Kidney (tissue), 14 donors: Measurements from ENCODE around the gene GSN. TPM values are rescaled to one million over a fixed set of nuclear protein-coding genes. Genes with fewer than 3 reads are reported as not detected.

Experiments used
- DNase-seq, 5 donors: peaks; one replicate each; pipeline ENCODE4 v3.0.0-alpha.2; 2013 to 2020
- FAIRE-seq: peaks from 2 replicates; lab custom pipeline; 2012; peaks lifted over from hg19 to GRCh38; lab: Jason Lieb, UNC
- H3K27ac ChIP-seq, 2 donors: one replicate each; pipeline ENCODE4 v1.7.0; 2013; ENCODE audit warnings: low read depth in 2 of 2, low read length in 2 of 2, inconsistent platforms in 1 of 2
- H3K27me3 ChIP-seq: one replicate; pipeline ENCODE4 v1.7.1; 2013; ENCODE audit warnings: low read length, inconsistent platforms; ENCODE audit not compliant: control insufficient read depth, insufficient read depth
- H3K36me3 ChIP-seq, 3 donors: one replicate each; pipeline versions ENCODE4 v1.7.0 to v1.7.1; 2013; ENCODE audit warnings: low read length in 3 of 3, control low read depth in 1 of 3, inconsistent platforms in 1 of 3; ENCODE audit not compliant: insufficient read depth in 3 of 3, control insufficient read depth in 2 of 3
- H3K4me1 ChIP-seq, 3 donors: one replicate each; pipeline versions ENCODE4 v1.7.0 to v1.7.1; 2013; ENCODE audit warnings: low read length in 3 of 3, inconsistent platforms in 1 of 3, low read depth in 1 of 3; ENCODE audit not compliant: control insufficient read depth in 2 of 3, insufficient read depth in 2 of 3
- H3K4me3 ChIP-seq, 3 donors: one replicate each; pipeline versions ENCODE4 v1.7.0 to v1.8.1; 2013; ENCODE audit warnings: low read length in 3 of 3, control low read depth in 1 of 3, inconsistent platforms in 1 of 3
- H3K9ac ChIP-seq, 3 donors: one replicate each; pipeline versions ENCODE4 v1.7.0 to v1.7.1; 2013; ENCODE audit warnings: low read length in 3 of 3, control low read depth in 1 of 3, inconsistent platforms in 1 of 3
- H3K9me3 ChIP-seq, 3 donors: one replicate each; pipeline versions ENCODE4 v1.7.0 to v1.7.1; 2013; ENCODE audit warnings: low read length in 3 of 3, control low read depth in 1 of 3, inconsistent platforms in 1 of 3; ENCODE audit not compliant: control insufficient read depth in 2 of 3, insufficient read depth in 1 of 3
- CTCF ChIP-seq: IDR thresholded peaks from 3 replicates; pipeline ENCODE4 v1.5.1; 2012; ENCODE audit warnings: mild to moderate bottlenecking, moderate library complexity, borderline replicate concordance; ENCODE audit not compliant: insufficient read depth; ENCODE audit errors: extremely low read depth
- intact Hi-C: fragments of 100-400 bp; cut with DNase I; formaldehyde crosslinking; loops from one replicate; pipeline ENCODE4 v1.11.1; 2022
- polyA plus RNA-seq: library from polyadenylated mRNA; stranded (reverse); fragments of 350-450 nt; fragmentation: Illumina TruSeq; extraction: RNeasy Lipid Tissue Mini Kit (QIAGEN cat#74804); gene quantifications from one replicate; pipeline ENCODE4 v1.2.3, GENCODE V29; 2014; ENCODE audit warnings: low read depth, low replicate concordance; ENCODE audit not compliant: insufficient read depth
- total RNA-seq: library from RNA; stranded (reverse); fragmentation: NEBNext Ultra II Directional; extraction: Animal tissue kit (Norgen Biotek cat#: 25700); gene quantifications from one replicate; pipeline ENCODE4 v1.2.1, GENCODE V29; 2021
- donor health status: control.
- donor health status: control.
- donor health status: control.
- donor health status: control.
- donor health status: control.
- donor health status: DM: yes; HTN: yes; CAD: no.
- donor health status: Normal renal cell carcinoma (clear cell type).

GSN gene
- total and polyA plus RNA-seq, 2 donors from 2014 or later, result 235 to 511 TPM

- peak overlapping the region; percentile 81 to 87 for H3K27ac ChIP-seq
- H3K9ac ChIP-seq, result peak overlapping the region in 1 of 3 donors; percentile 12
- H3K4me3 ChIP-seq, result peak overlapping the region in 1 of 3 donors; percentile 51
- intact Hi-C loops, result no loop called here
- H3K9me3 ChIP-seq, result no peaks in the 10 kb centered on the region
- peaks cover 3 to 40% (median 31%) of the 10 kb centered on the region in 3 donors for H3K4me1 ChIP-seq
- no peaks in the 10 kb centered on the region for H3K27me3 ChIP-seq
- FAIRE-seq (no peak), DNase-seq (peak; percentile 19 to 79 (median 66))
- no peak for TF ChIP-seq CTCF
- H3K36me3 ChIP-seq, result peaks cover 0 to 20% (median 13%) of the 10 kb centered on the region in 3 donors
Observed at GRCh38 chr9:121298689-121299466, 30.9 kb downstream of the GSN start.

- FAIRE-seq (no peak), DNase-seq (peak; percentile 33 to 90 (median 66))
- intact Hi-C loops, result no loop called here
- Histone ChIP-seq H3K4me3 (peak overlapping the region; percentile 36 to 65 (median 64)), H3K9ac (peak overlapping the region; percentile 2 to 85 (median 76)), H3K27ac (peak overlapping the region; percentile 81 to 87), H3K9me3 (no peaks in the 10 kb centered on the region), H3K36me3 (peaks cover 0 to 28% (median 20%) of the 10 kb centered on the region in 3 donors), H3K4me1 (peaks cover 3 to 36% (median 31%) of the 10 kb centered on the region in 3 donors), H3K27me3 (no peaks in the 10 kb centered on the region)
- no peak for TF ChIP-seq CTCF
Observed at GRCh38 chr9:121299467-121300282, 31.7 kb downstream of the GSN start.

- Histone ChIP-seq H3K9ac (peak overlapping the region; percentile 2 to 85 (median 76)), H3K4me3 (peak overlapping the region; percentile 36 to 65 (median 64)), H3K9me3 (no peaks in the 10 kb centered on the region), H3K4me1 (peaks cover 3 to 33% (median 24%) of the 10 kb centered on the region in 3 donors), H3K36me3 (peaks cover 0 to 35% (median 23%) of the 10 kb centered on the region in 3 donors), H3K27ac (peak overlapping the region; percentile 13 to 33), H3K27me3 (no peaks in the 10 kb centered on the region)
- intact Hi-C loops, result no loop called here
- no peak for FAIRE-seq
- TF ChIP-seq CTCF, result no peak
- peak in 1 of 5 donors; percentile 6 for DNase-seq
Observed at GRCh38 chr9:121300283-121301119, 32.5 kb downstream of the GSN start.
